HepG2 (cell line): ENCODE measurements around the gene CBX2. TPM values are rescaled to one million over a fixed set of nuclear protein-coding genes. Genes with fewer than 3 reads are reported as not detected.

Experiments used
- BRF2 ChIP-seq: sonication (generic); formaldehyde crosslinking; IDR thresholded peaks from 2 replicates; pipeline ENCODE4 v1.8.1; 2022; ENCODE audit warnings: mild to moderate bottlenecking, missing genetic modification reagents
- ELF4 ChIP-seq: sonication (generic); formaldehyde crosslinking; IDR thresholded peaks from 2 replicates; pipeline ENCODE4 v1.5.0; 2020; ENCODE audit warnings: missing genetic modification reagents, mild to moderate bottlenecking, moderate library complexity, borderline replicate concordance
- EZH2 ChIP-seq: conservative IDR thresholded peaks from 2 replicates; pipeline ENCODE4 v1.6.1; 2012; ENCODE audit warnings: mild to moderate bottlenecking, low read depth, low read length, moderate library complexity
- JDP2 ChIP-seq: sonication (generic); formaldehyde crosslinking; IDR thresholded peaks from 2 replicates; pipeline ENCODE4 v1.8.1; 2022; ENCODE audit warnings: missing genetic modification reagents, borderline replicate concordance
- KDM6A ChIP-seq: IDR thresholded peaks from 2 replicates; pipeline ENCODE4 v1.6.1; 2016; ENCODE audit warnings: low read depth
- MBD4 ChIP-seq: IDR thresholded peaks from 2 replicates; pipeline ENCODE4 v1.6.1; 2012; ENCODE audit warnings: low read length, inconsistent platforms, borderline replicate concordance
- NCOR1 ChIP-seq: fragments of 200-600 bp; sonication (generic); IDR thresholded peaks from 2 replicates; pipeline ENCODE4 v1.7.0; 2017; ENCODE audit warnings: antibody characterized with exemption, low read length, borderline replicate concordance
- NFYC ChIP-seq: IDR thresholded peaks from 2 replicates; pipeline ENCODE4 v1.6.1; 2016; ENCODE audit warnings: missing genetic modification reagents, missing compliant biosample characterization
- RFXAP ChIP-seq: sonication (generic); formaldehyde crosslinking; IDR thresholded peaks from 2 replicates; pipeline ENCODE4 v1.4.0; 2020; ENCODE audit warnings: missing genetic modification reagents, borderline replicate concordance
- SETDB1 ChIP-seq: sonication (generic); formaldehyde crosslinking; IDR thresholded peaks from 2 replicates; pipeline ENCODE4 v1.5.1; 2020; ENCODE audit warnings: missing genetic modification reagents, mild to moderate bottlenecking, borderline replicate concordance
- THAP11 ChIP-seq: IDR thresholded peaks from 2 replicates; pipeline ENCODE4 v1.6.1; 2016; ENCODE audit warnings: missing biosample characterization, missing genetic modification reagents
- ZMYM4 ChIP-seq: sonication (generic); formaldehyde crosslinking; IDR thresholded peaks from 2 replicates; pipeline ENCODE4 v1.8.1; 2023; ENCODE audit warnings: mild to moderate bottlenecking, missing genetic modification reagents
- ZNF10 ChIP-seq: sonication (generic); formaldehyde crosslinking; IDR thresholded peaks from 2 replicates; pipeline ENCODE4 v1.4.0; 2020; ENCODE audit warnings: mild to moderate bottlenecking, low read depth, missing genetic modification reagents, borderline replicate concordance
- ZNF205 ChIP-seq: IDR thresholded peaks from 2 replicates; pipeline ENCODE4 v1.6.1; 2018; ENCODE audit warnings: missing biosample characterization, missing genetic modification reagents
- ZNF224 ChIP-seq: sonication (generic); formaldehyde crosslinking; IDR thresholded peaks from 2 replicates; pipeline ENCODE4 v1.5.0; 2020; ENCODE audit warnings: mild to moderate bottlenecking, missing genetic modification reagents
- ZNF276 ChIP-seq: sonication (generic); formaldehyde crosslinking; IDR thresholded peaks from 2 replicates; pipeline ENCODE4 v1.4.0; 2020; ENCODE audit warnings: mild to moderate bottlenecking, low read depth, missing genetic modification reagents
- ZNF343 ChIP-seq: sonication (generic); formaldehyde crosslinking; IDR thresholded peaks from 2 replicates; pipeline ENCODE4 v1.4.0; 2020; ENCODE audit warnings: mild to moderate bottlenecking, missing genetic modification reagents
- ZNF563 ChIP-seq: sonication (generic); formaldehyde crosslinking; IDR thresholded peaks from 2 replicates; pipeline ENCODE4 v1.8.0; 2022; ENCODE audit warnings: mild to moderate bottlenecking, moderate library complexity, missing genetic modification reagents
- ZNF589 ChIP-seq: sonication (generic); formaldehyde crosslinking; conservative IDR thresholded peaks from 2 replicates; pipeline ENCODE4 v1.8.0; 2022; ENCODE audit warnings: mild to moderate bottlenecking, moderate library complexity, missing genetic modification reagents
- ZNF737 ChIP-seq: sonication (generic); formaldehyde crosslinking; IDR thresholded peaks from 2 replicates; pipeline ENCODE4 v1.5.0; 2020; ENCODE audit warnings: missing genetic modification reagents, mild to moderate bottlenecking, borderline replicate concordance
- ZNF768 ChIP-seq: sonication (generic); formaldehyde crosslinking; IDR thresholded peaks from 2 replicates; pipeline ENCODE4 v1.4.0; 2020; ENCODE audit warnings: missing genetic modification reagents
- ZNF841 ChIP-seq: sonication (generic); formaldehyde crosslinking; IDR thresholded peaks from 2 replicates; pipeline ENCODE4 v1.8.1; 2023; ENCODE audit warnings: missing genetic modification reagents, borderline replicate concordance
- polyA plus RNA-seq, 8 experiments: library from polyadenylated mRNA; depleted of rRNA in 3 of 8; stranded (reverse) in 7 of 8; unstranded in 1 of 8; fragments of >200 nt; fragmentation: Illumina TruSeq in 4 of 8; extraction: Trizol in 4 of 8; gene quantifications; 2 replicates each; pipeline versions ENCODE4 v1.2.1 to v1.2.3, GENCODE V29; 2011 to 2016; ENCODE audit warnings: low read depth in 4 of 8, missing spikeins in 1 of 8, mixed read lengths in 1 of 8; ENCODE audit not compliant: insufficient read depth in 1 of 8
- total RNA-seq, 5 experiments: library from RNA; depleted of rRNA; stranded (reverse); fragments of >200 nt; fragmentation: Illumina TruSeq; extraction: Trizol; gene quantifications; 2 replicates each; pipeline ENCODE4 v1.2.3, GENCODE V29; 2016; ENCODE audit warnings: low read depth in 1 of 5
- TF ChIP-seq, protein P1 (sequence below): sonication (generic); formaldehyde crosslinking; IDR thresholded peaks from 2 replicates; pipeline ENCODE4 v1.5.0; 2020; ENCODE audit warnings: missing genetic modification reagents, mild to moderate bottlenecking, borderline replicate concordance
- TF ChIP-seq, protein P2 (sequence below): IDR thresholded peaks from 2 replicates; pipeline ENCODE4 v1.6.1; 2016; ENCODE audit warnings: low read depth

Gene CBX2
- total and polyA plus RNA-seq, 2 of the 13 experiments (the other 11 are each of a cell fraction or from before 2014, with no cell fraction given), result 14.5 to 31.1 TPM

GRCh38 chr17:79824893-79825579, 47.1 kb downstream of the CBX2 start (continued):
- no peak for TF ChIP-seq BRF2 (CRISPR knock-in tag)
- TF ChIP-seq EZH2, result no peak
- TF ChIP-seq ZNF276 (CRISPR knock-in tag), result no peak
- TF ChIP-seq, protein P1, sequence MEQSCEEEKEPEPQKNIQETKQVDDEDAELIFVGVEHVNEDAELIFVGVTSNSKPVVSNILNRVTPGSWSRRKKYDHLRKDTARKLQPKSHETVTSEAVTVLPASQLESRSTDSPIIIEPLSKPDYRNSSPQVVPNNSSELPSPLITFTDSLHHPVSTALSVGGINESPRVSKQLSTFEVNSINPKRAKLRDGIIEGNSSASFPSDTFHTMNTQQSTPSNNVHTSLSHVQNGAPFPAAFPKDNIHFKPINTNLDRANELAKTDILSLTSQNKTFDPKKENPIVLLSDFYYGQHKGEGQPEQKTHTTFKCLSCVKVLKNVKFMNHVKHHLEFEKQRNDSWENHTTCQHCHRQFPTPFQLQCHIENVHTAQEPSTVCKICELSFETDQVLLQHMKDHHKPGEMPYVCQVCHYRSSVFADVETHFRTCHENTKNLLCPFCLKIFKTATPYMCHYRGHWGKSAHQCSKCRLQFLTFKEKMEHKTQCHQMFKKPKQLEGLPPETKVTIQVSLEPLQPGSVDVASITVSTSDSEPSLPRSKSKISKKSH (CRISPR knock-in tag), result no peak
- TF ChIP-seq ZNF589 (CRISPR knock-in tag), result no peak
- no peak for TF ChIP-seq ZNF841 (CRISPR knock-in tag)
- TF ChIP-seq KDM6A (CRISPR knock-in tag), result no peak
- no peak for TF ChIP-seq RFXAP (CRISPR knock-in tag)
- no peak for TF ChIP-seq ZNF768 (CRISPR knock-in tag)
- no peak for TF ChIP-seq ZNF205 (CRISPR knock-in tag)
- no peak for TF ChIP-seq JDP2 (CRISPR knock-in tag)
- TF ChIP-seq, protein P2, sequence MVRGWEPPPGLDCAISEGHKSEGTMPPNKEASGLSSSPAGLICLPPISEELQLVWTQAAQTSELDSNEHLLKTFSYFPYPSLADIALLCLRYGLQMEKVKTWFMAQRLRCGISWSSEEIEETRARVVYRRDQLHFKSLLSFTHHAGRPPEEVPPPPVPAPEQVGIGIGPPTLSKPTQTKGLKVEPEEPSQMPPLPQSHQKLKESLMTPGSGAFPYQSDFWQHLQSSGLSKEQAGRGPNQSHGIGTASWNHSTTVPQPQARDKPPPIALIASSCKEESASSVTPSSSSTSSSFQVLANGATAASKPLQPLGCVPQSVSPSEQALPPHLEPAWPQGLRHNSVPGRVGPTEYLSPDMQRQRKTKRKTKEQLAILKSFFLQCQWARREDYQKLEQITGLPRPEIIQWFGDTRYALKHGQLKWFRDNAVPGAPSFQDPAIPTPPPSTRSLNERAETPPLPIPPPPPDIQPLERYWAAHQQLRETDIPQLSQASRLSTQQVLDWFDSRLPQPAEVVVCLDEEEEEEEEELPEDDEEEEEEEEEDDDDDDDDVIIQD (CRISPR knock-in tag), result no peak
- TF ChIP-seq MBD4, result no peak
- TF ChIP-seq ZNF343 (CRISPR knock-in tag), result no peak
- TF ChIP-seq THAP11 (CRISPR knock-in tag), result 0 out of 2 replicates have a peak, but pooled peaks have one; percentile 10
- no peak for TF ChIP-seq ZNF737 (CRISPR knock-in tag)
- TF ChIP-seq ELF4, result no peak
- no peak for TF ChIP-seq ZNF563 (CRISPR knock-in tag)
- TF ChIP-seq ZNF224, result no peak
- TF ChIP-seq ZNF10 (CRISPR knock-in tag), result no peak
- TF ChIP-seq NFYC (CRISPR knock-in tag), result no peak
- TF ChIP-seq ZMYM4 (CRISPR knock-in tag), result 0 out of 2 replicates have a peak, but pooled peaks have one; percentile 18
- TF ChIP-seq SETDB1 (CRISPR knock-in tag), result no peak
- no peak for TF ChIP-seq NCOR1
